Right lobe of liver (tissue), 4 donors: ENCODE results near the gene ELOVL5.

Experiments used
- CTCF ChIP-seq, 4 donors: fragments of 200-600 bp in 3 of 4; fragments of 450-650 bp in 1 of 4; IDR thresholded peaks; one replicate each; pipeline versions ENCODE4 v1.5.1 to v1.8.0; 2016 to 2022; ENCODE audit warnings: antibody characterized with exemption in 4 of 4, mild to moderate bottlenecking in 2 of 4
- POLR2A ChIP-seq: fragments of 450-650 bp; IDR thresholded peaks from one replicate; pipeline ENCODE4 v1.6.1; 2017; ENCODE audit warnings: antibody characterized with exemption, mild to moderate bottlenecking
- donor health status: DM: no; HTN: no; CAD: no.
- donor health status: DM: no; HTN: no; CAD: no.
- donor health status: DM: no; HTN: yes; CAD: no.

- TF ChIP-seq CTCF (IDR thresholded peaks at IDR 0.05) (no peak), POLR2A (no peak)
Measured at GRCh38 chr6:53264915-53265607, 83.7 kb downstream of the ELOVL5 start.
